ENCODE measurements around the gene GALK2.

- TF ChIP-seq POLR2A (IDR thresholded peaks at IDR 0.05) (no peak), POLR2AphosphoS5 (IDR thresholded peaks at IDR 0.05) (no peak), CTCF (IDR thresholded peaks at IDR 0.05 in 8 of 11, conservative IDR thresholded peaks at IDR 0.05 in 3 of 11) (no peak)
These were observed 116.8 kb downstream of the GALK2 start for GRCh38 chr15:49286649-49287404.

Data from spleen (tissue), 7 donors.